Stimulated activated naive CD8-positive, alpha-beta T cell treated with anti-CD3 and anti-CD28 coated beads, Interleukin-15, amount 100 ng/mL, for 72 hours (primary cell): ENCODE measurements around the gene SFSWAP.
"Not testable (repeated sequence)": the region's sequence is repeated elsewhere in the genome, so short reads cannot be mapped to it uniquely, and the experiment has no call there.

ENCODE experiments used
- ATAC-seq: fragments of 150-1000 bp; cut with Tn5 transposase; 2 replicates; pipeline ENCODE4 v1.10.0; 2021; ENCODE audit warnings: mild to moderate bottlenecking, moderate library complexity
- DNase-seq, 2 donors: peaks; one replicate each; pipeline ENCODE4 v3.0.0; 2021 to 2022
- H3K27ac Mint-ChIP-seq, 2 donors: one replicate each; pipeline ENCODE4 v1.8.0; 2022; ENCODE audit warnings: mild to moderate bottlenecking in 2 of 2, mixed read lengths in 2 of 2, moderate library complexity in 2 of 2
- H3K27me3 Mint-ChIP-seq: one replicate; pipeline ENCODE4 v1.8.0; 2022; ENCODE audit warnings: mixed read lengths
- H3K4me1 Mint-ChIP-seq: one replicate; pipeline ENCODE4 v1.8.0; 2022; ENCODE audit warnings: mild to moderate bottlenecking, mixed read lengths
- H3K4me3 Mint-ChIP-seq, 2 donors: one replicate each; pipeline ENCODE4 v1.8.0; 2022; ENCODE audit warnings: mild to moderate bottlenecking in 2 of 2, mixed read lengths in 2 of 2, moderate library complexity in 1 of 2
- H3K9me3 Mint-ChIP-seq, 2 donors: one replicate each; pipeline ENCODE4 v1.8.0; 2022; ENCODE audit warnings: mixed read lengths in 2 of 2

SFSWAP gene

DNA sequence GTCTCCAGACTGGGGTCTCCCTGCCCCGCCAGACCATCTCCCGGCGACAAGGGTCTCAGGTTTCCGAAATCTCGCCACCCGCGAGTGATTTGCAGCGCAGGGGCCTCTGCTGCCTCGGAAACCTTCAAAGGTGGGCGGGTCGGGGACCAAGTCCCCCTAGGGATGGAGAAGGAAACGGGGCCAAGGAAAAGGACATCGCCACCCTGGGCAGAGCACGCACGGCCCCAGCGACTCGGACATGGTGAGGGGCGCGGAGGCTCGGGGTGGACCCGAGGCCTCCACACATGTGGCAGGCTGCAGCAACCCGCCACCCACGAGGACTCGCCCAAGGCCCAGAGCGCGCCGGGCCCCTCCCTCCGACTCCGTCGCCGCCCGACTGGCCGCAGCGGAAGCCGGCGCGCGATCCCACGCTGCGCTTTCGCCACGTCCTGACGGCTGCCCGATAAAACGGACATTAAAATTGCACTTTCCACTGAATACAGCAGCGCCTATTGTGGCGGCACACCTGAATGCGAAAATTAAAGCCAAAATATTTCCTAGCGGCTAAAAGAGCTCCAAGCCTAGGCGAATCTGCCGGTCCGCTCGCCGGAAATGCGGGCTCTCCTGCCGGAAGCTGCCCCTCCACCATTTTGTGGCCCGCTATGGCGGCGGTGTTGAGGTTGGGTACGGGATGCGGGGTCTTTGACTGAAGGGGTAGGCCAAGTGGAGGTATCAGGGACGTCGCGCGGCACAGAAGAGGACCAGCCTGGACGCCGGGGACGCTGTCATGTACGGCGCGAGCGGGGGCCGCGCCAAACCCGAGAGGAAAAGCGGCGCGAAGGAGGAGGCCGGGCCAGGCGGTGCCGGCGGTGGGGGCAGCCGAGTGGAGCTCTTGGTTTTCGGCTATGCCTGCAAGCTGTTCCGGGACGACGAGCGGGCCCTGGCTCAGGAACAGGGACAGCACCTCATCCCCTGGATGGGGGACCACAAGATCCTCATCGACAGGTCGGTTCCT lies at the start of gene SFSWAP:
Gene SFSWAP (plus strand): TSS at position 627 of the 994 bp plus-strand sequence. CDS start 140 bp downstream, at position 767.
- peak; percentile 80 to 85 for DNase-seq
- Mint-ChIP-seq H3K9me3 (peaks cover 10 to 13% of the 10 kb centered on the region in 2 donors), H3K4me1 (peaks cover 30% of the 10 kb centered on the region)

DNA sequence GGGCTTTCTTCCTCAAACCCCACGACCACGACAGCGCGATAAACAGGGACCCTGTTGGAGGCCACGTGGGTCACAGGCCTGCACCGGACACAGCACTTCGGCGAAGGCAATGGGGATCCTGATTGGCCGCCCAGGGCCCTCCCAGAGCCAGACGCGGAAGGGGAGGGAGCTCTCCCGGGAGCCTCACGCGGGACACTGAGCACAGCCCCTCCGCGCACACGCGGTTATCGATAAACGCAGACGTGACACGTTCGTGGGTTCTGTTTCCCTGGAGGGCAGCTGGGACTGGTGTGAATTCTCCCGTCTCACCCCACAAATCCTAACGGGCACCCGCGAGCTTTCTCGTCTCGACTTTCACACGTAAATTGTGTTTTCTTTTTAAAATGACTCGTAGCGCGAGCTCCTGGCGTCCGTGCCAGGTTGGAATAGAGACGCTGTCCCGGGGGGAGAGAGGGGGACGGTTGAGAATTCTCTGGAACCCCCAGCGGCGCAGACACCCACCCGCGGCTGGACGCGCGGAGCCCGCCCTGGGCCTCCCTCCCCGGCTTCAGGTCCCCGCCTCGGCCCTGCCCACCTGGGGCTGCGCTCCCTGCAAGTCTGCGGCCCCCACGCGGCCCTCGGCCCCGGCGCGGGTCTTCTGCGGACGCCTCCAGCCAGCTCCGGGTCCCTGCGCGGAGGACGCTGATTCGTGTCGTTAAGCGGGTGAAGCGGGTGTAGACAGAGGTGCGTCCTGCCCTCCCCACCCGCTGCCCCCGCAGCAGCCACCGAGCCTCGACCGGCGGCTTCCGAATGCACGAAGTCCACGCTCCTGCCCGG lies 49.5 kb upstream of the SFSWAP start:
- peak; percentile 47 for ATAC-seq
- H3K9me3 Mint-ChIP-seq, H3K4me3 Mint-ChIP-seq, H3K27ac Mint-ChIP-seq, DNase-seq, H3K4me1 Mint-ChIP-seq: not testable (repeated sequence)
- H3K27me3 Mint-ChIP-seq: peaks cover 24% of the 10 kb centered on the region

More for the DNA sequence above, at the start of gene SFSWAP:
- no peaks in the 10 kb centered on the region for H3K27me3 Mint-ChIP-seq
- peak within 1 kb of the TSS; percentile 86 to 94 for H3K4me3 Mint-ChIP-seq
- ATAC-seq: peak; percentile 95
- peak within 1 kb of the TSS; percentile 100 for H3K27ac Mint-ChIP-seq

DNA sequence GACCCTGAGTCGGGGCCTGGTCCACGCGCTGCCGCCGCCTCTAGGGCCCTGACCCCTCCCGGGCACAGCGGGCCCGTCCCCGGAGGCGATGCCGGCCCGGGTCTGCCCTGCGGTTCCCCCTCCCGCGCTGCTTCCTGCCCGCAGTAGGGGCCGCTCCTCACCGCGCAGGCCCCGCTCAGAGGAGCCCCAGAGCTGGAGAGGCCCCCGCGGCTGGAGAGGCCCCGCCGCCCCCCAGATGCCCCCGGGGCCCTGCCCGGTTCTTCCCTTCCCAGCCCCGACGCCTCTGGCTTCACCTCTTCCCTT lies 49.0 kb upstream of the SFSWAP start:
- peaks cover 24% of the 10 kb centered on the region for H3K27me3 Mint-ChIP-seq
- H3K27ac Mint-ChIP-seq, DNase-seq, H3K4me1 Mint-ChIP-seq, H3K9me3 Mint-ChIP-seq: not testable (repeated sequence)
- peak overlapping the region in 1 of 2 donors; percentile 65 for H3K4me3 Mint-ChIP-seq
- ATAC-seq: peak; percentile 69

DNA sequence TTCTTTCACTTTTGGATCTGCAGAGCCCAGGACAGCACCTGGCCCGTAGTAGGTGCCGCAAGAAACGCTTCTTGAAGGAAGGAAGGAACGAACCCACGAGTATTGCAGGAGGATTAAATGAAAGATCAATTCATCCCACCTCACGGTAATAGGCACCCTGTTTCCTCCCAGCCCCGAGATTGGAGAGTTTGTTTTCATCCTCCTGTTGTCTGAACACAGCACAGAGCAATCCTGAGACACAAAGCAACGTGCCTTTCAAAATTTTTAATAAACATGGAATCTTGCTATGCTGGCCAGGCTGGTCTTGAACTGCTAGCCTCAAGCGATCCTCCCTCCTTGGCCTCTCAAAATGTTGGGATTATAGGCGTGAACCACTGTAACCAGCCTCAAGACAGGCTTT lies 48.5 kb upstream of the SFSWAP start:
- H3K27ac Mint-ChIP-seq, DNase-seq, H3K4me1 Mint-ChIP-seq, H3K9me3 Mint-ChIP-seq, ATAC-seq: not testable (repeated sequence)
- H3K27me3 Mint-ChIP-seq: peaks cover 24% of the 10 kb centered on the region
- peak overlapping the region in 1 of 2 donors; percentile 65 for H3K4me3 Mint-ChIP-seq

DNA sequence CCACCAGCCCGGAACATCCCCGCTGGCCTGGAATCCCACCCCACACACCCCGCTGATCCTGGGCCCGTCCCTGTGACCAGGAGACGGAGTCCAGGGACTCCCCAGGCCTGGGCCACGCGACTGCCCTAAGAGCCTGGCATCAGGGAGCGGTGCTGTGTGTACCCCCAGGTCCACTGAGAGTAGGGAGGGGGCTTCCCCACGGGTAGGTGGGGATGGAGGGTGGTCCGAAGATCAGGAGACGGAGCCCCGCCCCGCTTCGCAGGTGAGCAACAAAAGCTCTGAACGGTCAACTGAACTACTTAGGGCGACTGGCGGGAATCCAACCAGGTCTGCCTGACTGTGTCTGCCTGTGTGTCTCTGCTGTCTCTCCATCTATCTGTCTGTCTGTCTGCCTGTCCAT lies 45.2 kb upstream of the SFSWAP start:
- H3K9me3 Mint-ChIP-seq, DNase-seq, H3K4me1 Mint-ChIP-seq, ATAC-seq, H3K27ac Mint-ChIP-seq, H3K4me3 Mint-ChIP-seq: not testable (repeated sequence)
- H3K27me3 Mint-ChIP-seq: peaks cover 15% of the 10 kb centered on the region

DNA sequence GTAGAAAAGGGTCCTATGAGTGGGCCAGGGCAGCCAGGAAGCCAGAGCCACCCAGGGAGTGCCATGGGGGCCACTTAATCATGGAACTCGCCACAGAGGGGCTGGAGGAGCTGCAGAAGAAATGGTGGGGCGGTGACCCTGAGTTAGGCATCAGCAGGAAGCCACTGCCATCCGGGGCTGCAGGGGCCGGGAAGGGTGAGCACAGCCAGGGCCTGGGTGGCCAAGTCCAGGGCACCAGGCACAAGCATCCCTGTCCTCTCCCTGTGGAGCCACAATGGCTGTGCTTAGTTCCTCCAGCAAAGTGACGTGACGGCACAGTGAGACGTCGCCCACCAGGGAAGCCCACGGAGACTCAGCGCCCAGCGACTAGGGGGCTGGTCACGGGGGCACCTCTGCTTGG lies 44.4 kb upstream of the SFSWAP start:
- not testable (repeated sequence) for H3K4me3 Mint-ChIP-seq, H3K4me1 Mint-ChIP-seq, H3K9me3 Mint-ChIP-seq, DNase-seq, ATAC-seq
- H3K27me3 Mint-ChIP-seq: peaks cover 15% of the 10 kb centered on the region
- H3K27ac Mint-ChIP-seq: peak overlapping the region in 1 of 2 donors; percentile 22

DNA sequence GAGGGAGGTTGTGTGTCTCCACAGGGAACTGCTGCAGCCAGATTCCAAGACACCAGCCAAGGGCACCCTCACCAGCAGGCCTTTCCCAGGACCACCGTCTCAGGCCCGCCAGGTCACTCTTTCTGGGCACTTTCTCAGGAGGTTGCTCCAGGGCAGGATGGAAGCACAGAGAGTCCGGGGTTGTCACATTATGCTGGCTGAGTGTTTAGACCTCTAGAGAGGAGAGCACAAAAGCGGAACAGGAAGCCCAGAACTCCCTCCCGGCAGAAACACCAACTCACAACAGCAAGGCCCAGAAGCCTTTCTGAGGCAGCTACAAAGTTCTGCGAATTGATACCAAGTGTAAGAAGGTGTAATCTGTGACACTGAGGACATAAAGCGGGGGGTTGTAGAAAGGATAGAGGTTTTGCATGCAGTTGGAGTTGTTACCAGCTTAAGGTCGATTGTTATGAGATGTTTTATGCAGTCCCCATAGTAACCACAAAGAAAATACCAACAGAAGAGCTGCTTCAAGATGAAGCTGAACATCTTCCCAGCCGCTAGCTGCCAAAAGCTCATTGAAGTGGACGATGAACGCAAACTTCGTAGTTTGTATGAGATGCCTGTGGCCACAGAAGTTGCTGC lies 43.8 kb upstream of the SFSWAP start:
- H3K9me3 Mint-ChIP-seq, ATAC-seq, DNase-seq, H3K4me3 Mint-ChIP-seq, H3K4me1 Mint-ChIP-seq, H3K27ac Mint-ChIP-seq: not testable (repeated sequence)
- peaks cover 13% of the 10 kb centered on the region for H3K27me3 Mint-ChIP-seq

DNA sequence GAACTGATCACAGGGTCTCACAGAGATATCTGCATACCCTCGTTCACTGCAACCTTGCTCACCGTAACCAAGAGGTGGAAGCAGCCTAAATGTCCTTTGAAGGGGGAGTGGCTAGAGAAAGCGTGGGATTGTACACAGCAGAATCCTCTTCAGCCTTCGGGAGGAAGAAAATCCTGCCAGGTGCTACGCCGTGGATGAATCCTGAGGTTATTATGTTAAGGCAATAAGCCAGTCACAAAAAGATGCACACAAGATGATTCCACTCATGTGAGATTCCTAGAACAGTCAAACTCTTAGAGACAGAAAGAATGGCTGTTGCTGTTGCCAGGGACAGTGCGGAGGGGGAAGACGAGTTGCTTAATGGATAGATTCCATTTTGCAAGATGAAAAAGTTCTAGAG lies 39.6 kb upstream of the SFSWAP start:
- H3K9me3 Mint-ChIP-seq: peaks cover 0 to 13% of the 10 kb centered on the region in 2 donors
- peaks cover 7% of the 10 kb centered on the region for H3K27me3 Mint-ChIP-seq
- DNase-seq (no peak), ATAC-seq (no peak)
- H3K27ac Mint-ChIP-seq: no peak overlapping the region
- no peaks in the 10 kb centered on the region for H3K4me1 Mint-ChIP-seq
- no peak overlapping the region for H3K4me3 Mint-ChIP-seq

DNA sequence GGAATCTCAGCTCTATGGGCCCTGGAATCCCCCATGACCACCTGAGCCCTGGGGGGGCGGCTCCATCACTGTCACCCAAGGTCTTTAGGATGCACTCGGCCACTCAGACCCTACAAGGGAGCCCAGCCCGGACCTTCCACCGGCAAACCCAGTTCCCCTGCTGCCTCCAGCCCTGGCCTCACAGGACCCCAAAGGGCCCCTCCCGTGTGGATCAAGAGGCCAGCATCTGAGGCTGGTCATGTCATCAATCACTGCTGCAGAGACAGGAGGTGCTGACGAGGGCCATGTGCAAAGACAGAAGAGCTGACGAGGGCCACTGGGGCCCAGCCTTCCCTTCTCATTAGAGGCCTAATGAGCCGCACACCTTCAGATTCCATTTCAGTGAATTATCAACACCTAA lies 39.0 kb upstream of the SFSWAP start:
- no peaks in the 10 kb centered on the region for H3K4me1 Mint-ChIP-seq
- no peak overlapping the region for H3K4me3 Mint-ChIP-seq
- H3K9me3 Mint-ChIP-seq: peaks cover 0 to 13% of the 10 kb centered on the region in 2 donors
- ATAC-seq: no peak
- H3K27me3 Mint-ChIP-seq: peaks cover 6% of the 10 kb centered on the region
- H3K27ac Mint-ChIP-seq: no peak overlapping the region
- DNase-seq: no peak

DNA sequence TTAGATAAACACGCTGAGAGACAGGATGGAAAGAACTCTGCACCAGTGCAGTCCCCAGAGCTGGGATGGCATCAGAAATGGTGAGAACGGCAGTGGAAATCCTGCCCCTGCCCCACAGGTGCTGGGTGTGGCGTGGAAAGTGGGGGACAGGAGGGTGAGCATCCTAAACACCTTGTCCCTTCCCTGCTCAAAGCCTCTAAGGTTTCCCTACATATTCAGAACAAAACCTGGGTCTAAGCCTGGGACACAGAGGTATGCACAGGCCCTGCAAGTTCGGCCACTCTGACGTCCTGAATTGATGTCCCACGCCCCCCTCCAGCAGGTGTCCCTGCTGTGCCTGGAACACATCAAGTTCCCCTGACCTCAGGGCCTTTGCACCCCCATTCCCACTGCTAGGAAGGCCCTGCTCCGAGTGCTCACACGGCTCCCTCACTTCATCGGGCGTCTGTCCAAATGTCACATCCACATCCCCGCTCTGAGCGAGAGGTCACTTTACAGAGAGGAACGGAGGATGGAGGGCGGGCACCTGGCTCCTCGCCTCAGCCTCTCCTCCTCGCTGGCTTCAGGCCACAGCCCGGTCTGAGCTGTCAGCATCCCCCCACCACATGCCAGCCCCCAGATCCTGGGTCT lies 38.5 kb upstream of the SFSWAP start:
- DNase-seq (no peak), ATAC-seq (no peak)
- H3K27ac Mint-ChIP-seq: peak overlapping the region in 1 of 2 donors; percentile 35
- H3K9me3 Mint-ChIP-seq: peaks cover 0 to 13% of the 10 kb centered on the region in 2 donors
- no peaks in the 10 kb centered on the region for H3K4me1 Mint-ChIP-seq
- H3K4me3 Mint-ChIP-seq: no peak overlapping the region
- peaks cover 6% of the 10 kb centered on the region for H3K27me3 Mint-ChIP-seq

DNA sequence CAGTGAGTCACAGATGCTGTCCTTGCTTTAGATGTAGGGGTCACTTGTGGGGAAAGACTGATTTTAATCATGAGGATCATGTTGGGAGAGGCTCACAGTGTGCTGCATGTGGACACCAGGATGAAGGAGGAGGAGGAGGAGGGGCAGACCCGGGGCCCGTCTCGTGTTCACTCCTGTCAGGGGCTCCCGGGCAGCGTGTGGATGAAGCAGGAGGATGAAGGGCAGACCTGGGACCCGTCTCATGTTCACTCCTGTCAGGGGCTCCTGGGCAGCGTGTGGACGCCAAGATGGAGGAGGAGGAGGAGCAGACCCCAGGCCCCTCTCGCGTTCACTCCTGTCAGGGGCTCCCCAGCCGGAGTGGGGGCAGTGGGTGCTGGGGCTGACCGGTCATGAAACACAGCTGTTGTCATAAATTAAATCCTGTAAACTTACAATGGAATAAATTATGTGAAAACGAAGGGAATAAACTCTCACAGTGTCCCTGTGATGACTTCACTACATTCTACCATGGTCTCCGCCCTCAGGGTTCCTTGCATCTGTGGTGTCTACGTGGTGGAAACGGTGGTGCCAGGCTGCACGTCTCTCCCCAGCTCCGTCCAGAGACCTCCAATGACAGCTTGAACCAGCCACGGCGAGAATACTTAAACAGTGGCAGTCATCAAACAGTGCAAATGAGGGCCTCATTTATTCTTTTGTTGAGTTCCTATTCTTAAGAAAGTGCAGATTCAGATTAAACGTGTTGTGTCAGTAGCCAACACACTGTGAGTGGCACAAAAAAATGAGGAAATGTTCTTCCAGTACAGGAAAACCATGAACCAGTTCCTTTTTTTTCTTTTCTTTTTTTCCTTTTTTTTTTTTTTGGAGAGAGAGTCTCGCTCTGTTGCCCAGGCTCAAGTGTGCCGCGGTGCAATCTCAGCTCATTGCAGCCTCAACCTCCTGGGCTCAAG lies 37.7 kb upstream of the SFSWAP start:
- Mint-ChIP-seq H3K27me3 (peaks cover 6% of the 10 kb centered on the region), H3K4me3 (no peak overlapping the region), H3K4me1 (no peaks in the 10 kb centered on the region), H3K27ac (peak overlapping the region in 1 of 2 donors; percentile 66), H3K9me3 (peaks cover 0 to 13% of the 10 kb centered on the region in 2 donors)
- DNase-seq (no peak), ATAC-seq (no peak)

DNA sequence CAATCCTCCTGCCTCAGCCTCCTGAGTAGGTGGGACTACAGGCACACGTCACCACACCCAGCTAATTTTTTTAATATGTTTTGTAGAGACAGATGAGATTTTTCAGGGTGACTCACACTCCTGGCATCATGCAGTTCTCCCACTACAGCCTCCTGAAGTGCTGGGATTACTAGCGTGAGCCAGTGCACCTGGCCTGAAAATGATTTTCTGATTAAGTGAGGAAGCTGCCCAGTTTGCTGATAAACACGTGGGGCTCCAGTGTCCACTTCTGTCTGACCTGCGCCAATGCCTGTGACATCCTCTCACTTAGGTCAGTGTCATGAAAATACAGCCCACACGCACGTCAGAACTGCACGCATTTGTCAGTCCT lies 37.0 kb upstream of the SFSWAP start:
- Mint-ChIP-seq H3K4me1 (no peaks in the 10 kb centered on the region), H3K9me3 (peaks cover 0 to 13% of the 10 kb centered on the region in 2 donors), H3K4me3 (no peak overlapping the region), H3K27ac (no peak overlapping the region), H3K27me3 (peaks cover 6% of the 10 kb centered on the region)
- ATAC-seq (no peak), DNase-seq (no peak)

DNA sequence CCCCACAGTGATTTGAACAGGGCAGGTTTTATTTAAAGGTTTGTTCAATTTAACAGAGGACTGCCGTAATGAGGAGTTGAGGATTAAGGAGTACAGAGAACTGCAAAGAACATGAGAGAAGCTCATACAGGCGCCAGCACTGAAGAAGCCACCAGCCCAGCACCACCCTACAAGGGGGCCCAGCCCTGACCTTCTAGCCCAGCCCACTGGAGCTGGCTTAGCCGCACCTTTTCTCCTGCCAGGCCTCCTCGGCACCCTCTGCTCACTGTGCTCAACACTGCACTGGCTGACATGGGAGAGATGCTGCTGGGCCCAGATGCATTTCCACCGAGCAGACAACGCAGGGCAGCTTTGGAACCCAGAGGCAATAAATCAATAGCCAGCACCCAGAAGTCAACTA lies 36.5 kb upstream of the SFSWAP start:
- ATAC-seq (no peak), DNase-seq (no peak)

More for the DNA sequence above, 36.5 kb upstream of the SFSWAP start:
- Mint-ChIP-seq H3K27ac (no peak overlapping the region), H3K4me3 (no peak overlapping the region), H3K4me1 (no peaks in the 10 kb centered on the region), H3K9me3 (peaks cover 0 to 13% of the 10 kb centered on the region in 2 donors), H3K27me3 (peaks cover 6% of the 10 kb centered on the region)
